Vagina (tissue), 2 donors: ENCODE results near the gene ABCD2.

ENCODE experiments used
- POLR2A ChIP-seq, 2 donors: fragments of 450-650 bp; IDR thresholded peaks; one replicate each; pipeline ENCODE4 v1.6.1; 2017; ENCODE audit warnings: antibody characterized with exemption in 2 of 2, mild to moderate bottlenecking in 2 of 2, moderate library complexity in 2 of 2
- POLR2AphosphoS5 ChIP-seq, 2 donors: sonication (generic); formaldehyde crosslinking; IDR thresholded peaks; one replicate each; pipeline ENCODE4 v1.9.0; 2017; ENCODE audit warnings: antibody characterized with exemption in 2 of 2, mild to moderate bottlenecking in 2 of 2, low read depth in 1 of 2; ENCODE audit not compliant: insufficient read depth in 1 of 2
- TF ChIP-seq, protein P1 (sequence below), 3 experiments: fragments of 450-650 bp in 2 of 3; fragments of 200-600 bp in 1 of 3; sonication (generic) in 1 of 3; IDR thresholded peaks; one replicate each; pipeline ENCODE4 v1.5.1; 2017 to 2019; ENCODE audit warnings: antibody characterized with exemption in 3 of 3, mild to moderate bottlenecking in 2 of 3, moderate library complexity in 2 of 3

DNA sequence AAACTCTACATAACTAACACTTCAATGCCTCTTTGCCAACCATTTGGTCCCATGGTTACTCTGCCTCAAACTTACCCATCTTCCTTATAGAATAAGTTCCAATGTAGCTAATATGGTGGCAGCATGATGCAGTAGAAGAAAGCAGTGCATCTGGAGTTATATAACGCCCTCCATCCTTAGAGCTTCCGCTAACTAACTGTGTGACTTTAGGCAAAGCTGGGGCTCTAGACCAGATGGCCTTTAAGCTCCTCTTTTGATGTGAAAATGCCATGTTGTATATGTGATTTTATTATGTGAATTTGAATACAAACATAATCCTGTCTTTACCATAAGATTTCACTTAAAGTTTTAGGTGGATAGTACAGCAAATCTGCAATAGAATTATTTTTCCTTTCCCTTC is 6.1 kb downstream of the ABCD2 start:
- TF ChIP-seq POLR2AphosphoS5 (IDR thresholded peaks at IDR 0.05; ENCODE audit: insufficient read depth in 1 of 2, low read depth in 1 of 2) (no peak), POLR2A (IDR thresholded peaks at IDR 0.05) (no peak)
- TF ChIP-seq, protein P1, sequence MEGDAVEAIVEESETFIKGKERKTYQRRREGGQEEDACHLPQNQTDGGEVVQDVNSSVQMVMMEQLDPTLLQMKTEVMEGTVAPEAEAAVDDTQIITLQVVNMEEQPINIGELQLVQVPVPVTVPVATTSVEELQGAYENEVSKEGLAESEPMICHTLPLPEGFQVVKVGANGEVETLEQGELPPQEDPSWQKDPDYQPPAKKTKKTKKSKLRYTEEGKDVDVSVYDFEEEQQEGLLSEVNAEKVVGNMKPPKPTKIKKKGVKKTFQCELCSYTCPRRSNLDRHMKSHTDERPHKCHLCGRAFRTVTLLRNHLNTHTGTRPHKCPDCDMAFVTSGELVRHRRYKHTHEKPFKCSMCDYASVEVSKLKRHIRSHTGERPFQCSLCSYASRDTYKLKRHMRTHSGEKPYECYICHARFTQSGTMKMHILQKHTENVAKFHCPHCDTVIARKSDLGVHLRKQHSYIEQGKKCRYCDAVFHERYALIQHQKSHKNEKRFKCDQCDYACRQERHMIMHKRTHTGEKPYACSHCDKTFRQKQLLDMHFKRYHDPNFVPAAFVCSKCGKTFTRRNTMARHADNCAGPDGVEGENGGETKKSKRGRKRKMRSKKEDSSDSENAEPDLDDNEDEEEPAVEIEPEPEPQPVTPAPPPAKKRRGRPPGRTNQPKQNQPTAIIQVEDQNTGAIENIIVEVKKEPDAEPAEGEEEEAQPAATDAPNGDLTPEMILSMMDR (IDR thresholded peaks at IDR 0.05): no peak
